C4-2B (cell line): Measurements from ENCODE around the gene STKLD1.
A peak's percentile ranks its signal among the peaks of the same experiment; 100 is the strongest.

Source experiments
- CTCF ChIP-seq: fragments of 450-650 bp; conservative IDR thresholded peaks from 2 replicates; pipeline ENCODE4 v1.5.1; 2017; ENCODE audit warnings: mild to moderate bottlenecking
- ZFX ChIP-seq: fragments of 450-650 bp; IDR thresholded peaks from 2 replicates; pipeline ENCODE4 v1.6.1; 2017

GRCh38 chr9:133342570-133342969 lies 33.6 kb upstream of the STKLD1 start:
- TF ChIP-seq CTCF: peak; percentile 25
- no peak for TF ChIP-seq ZFX
